HG03108 (cell line): Measurements from ENCODE around the gene PPARG.
"Not testable (repeated sequence)": the region's sequence is repeated elsewhere in the genome, so short reads cannot be mapped to it uniquely, and the experiment has no call there.

Experiments used
- ATAC-seq: cut with Tn5 transposase; IDR thresholded peaks from one replicate; pipeline ENCODE4 v1.9.1; 2021; ENCODE audit warnings: moderate library complexity; ENCODE audit not compliant: unreplicated experiment

Gene PPARG

DNA sequence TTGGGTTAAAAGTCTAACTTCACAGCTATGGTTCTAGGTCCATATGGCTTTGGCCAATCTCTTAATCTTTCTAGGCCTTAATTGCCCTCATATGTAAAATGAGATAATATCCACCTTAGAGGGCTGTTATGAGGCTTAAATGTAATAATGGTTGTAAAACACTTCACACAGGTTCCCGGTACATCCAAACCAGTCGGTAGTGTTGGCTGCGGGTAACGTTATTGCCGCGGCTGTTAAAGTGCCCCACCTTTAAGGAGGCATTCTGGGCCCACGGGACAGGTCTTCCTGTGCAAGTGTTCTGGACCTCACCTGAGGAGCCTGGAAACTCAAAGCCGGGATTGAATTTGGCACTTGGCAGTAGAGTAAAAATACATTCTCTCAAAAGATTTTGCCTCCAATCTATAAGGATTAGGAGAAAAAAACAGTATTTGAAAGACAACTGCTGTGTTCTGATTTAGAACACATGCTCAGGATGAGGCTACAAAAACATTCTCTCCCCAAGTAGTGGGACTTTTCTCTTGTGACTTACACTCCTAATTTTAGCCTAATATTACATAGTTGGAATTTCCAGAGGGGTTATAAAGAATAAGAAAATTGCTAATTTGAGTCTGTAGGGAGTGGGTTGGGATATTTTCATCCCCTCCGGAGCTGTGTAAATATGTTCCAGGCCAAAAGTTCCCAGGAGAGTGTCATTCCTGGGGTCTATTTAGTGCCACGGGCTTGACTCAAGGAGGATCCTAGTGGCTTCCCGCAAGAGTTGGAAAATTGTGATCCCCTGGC lies 150.5 kb downstream of the PPARG start:
- ATAC-seq, result no peak

DNA sequence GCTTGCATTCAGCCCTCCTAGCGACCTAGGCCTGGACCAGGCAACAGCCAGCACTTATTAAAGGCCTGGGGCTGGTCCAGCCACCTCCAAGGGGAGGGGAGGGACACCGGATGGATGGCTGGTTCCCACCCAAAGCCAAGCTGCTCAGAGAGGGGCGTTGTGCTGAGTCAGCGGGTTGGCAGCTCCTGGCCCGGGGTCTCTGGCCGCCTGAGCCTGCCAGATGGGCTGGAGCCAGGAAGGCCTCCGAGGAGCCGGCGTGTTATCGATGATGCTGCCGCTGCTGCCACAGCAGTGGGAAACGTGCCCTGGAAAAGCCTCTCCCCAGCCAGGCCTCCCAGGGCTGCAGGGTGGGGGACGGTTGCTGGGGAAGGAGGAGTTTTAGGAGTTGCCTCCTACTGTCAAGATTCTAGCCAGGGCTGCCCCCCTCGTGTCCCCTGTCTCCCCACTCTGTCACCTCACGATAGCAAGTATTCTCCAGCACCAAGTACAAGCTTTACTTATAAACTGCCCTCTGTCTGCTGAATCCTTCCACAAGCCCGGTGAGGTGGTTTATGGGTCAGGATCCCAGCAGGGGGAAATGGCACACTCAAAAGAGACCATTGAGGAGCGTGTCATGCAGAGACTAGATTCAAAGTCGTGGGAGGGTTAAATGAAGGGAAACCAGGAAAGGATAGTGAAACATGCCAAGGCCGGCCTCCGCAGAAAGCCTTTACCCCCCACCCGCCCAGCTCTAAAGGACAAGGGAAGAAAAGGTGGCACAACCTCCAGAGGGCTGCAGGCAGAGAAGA lies 152.3 kb downstream of the PPARG start:
- no peak for ATAC-seq

DNA sequence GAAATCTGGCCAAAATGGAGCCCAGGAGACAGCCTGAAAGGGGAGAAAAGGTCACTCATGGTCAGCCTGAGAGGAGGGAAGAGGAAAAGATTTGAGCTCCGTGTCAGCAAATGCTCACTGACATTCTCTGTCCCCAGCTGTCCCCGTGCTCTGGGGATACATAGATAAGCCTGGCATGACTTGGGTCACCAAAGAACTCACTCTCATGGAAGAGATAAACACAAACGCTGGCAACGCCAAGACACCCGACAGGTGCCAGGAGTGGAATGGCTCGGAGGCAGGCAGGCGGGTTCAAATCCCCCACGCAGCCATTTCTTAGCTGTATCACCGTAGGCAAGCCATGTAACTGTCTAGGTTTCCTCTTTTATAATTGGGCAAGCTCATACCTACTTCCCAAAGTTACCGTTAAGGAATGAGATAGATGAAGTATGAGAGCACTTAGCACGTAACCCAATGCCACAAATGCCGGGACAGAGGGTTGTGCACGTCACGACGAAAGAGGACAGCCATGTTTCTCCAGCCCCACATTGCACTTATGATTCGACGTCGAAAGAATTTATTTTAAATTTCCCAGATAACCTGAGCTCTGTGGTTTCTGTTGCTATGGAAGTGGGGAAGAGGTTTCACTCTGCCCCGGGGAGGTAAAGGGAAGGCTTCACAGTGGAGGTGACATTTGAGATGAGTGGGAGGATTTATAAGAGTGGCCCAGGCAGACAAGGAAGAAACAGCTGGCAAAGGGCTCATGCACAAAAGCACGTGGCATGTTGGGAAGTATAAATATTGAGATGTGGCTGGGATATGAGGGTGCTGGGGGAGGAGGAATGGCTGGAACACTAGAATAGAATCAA lies 154.0 kb downstream of the PPARG start:
- ATAC-seq, result no peak

DNA sequence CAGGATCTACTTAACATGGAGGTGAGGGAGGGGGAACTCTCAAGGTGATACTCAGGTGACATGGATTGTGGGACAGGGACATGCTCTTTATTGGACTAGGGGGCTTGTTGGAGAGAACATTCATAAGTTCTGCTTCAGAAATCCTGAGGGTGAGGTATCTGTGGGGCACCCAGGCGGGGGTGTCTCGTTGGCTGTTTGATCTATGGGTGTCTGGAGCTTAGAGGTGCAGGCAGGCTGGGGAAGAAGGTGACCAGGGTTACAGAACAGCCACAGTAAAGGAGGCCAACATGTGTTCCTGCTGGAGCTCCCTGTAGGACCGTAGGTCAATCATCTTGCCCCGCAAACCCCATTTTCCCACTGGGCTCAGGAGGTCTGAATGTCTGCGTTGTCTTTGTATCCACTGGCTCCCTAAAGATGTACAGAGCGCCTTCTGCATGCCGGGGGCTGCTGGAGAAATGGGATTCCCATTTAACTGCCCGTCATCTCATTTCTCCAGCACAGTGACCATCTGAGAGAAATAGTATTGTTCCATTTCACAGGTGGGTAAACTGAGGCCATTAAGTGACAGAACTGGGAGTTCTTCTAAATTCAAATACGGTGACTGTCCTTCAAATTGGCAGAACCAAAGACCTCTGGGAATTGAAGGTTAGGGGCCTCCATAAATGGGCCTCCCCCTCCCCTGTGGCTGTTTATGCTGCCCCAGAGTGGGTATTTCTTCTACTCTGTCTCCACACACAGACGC lies 155.1 kb downstream of the PPARG start:
- no peak for ATAC-seq

DNA sequence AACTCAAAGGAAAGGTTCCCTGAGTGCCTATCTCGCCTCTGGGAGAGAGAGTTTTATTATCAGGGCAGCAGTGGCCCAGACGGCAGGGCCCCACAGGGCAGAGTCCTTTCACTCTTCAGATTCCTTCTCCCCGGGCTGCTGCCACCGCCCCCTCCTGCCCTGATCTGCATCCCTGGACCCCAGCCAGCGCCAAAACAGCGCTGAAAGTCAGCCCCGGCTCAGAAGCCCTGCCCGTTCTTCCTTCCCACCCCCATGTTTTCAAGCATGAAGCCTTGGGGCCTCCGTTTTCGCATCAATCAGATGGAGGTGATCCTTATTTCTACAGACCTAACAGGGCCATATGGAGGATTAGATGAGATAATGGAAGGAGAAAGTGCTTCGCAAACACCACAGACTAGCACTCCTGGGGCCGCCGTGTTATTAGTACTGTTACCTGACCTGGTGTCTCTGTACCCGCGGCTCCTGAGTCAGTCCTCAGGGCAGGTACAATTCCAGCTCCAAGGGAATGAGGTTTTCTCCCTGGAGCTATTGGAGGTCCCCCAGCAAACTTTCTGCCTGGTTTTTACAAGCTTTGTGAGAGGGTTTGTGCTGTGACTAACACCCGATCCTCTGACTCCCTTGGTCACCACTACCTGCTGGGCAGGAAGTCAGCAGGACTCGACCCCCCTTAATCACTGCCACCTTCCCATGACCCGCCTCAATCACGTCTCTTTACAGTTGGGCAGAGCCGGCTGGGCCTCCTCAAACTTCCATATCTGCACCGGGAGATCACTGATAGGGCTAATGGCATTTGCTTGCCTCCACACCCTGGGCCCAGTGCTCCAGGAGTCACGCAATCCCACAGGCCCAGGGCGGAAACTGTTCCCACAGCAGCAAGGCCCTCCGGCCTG lies 156.0 kb downstream of the PPARG start:
- no peak for ATAC-seq

DNA sequence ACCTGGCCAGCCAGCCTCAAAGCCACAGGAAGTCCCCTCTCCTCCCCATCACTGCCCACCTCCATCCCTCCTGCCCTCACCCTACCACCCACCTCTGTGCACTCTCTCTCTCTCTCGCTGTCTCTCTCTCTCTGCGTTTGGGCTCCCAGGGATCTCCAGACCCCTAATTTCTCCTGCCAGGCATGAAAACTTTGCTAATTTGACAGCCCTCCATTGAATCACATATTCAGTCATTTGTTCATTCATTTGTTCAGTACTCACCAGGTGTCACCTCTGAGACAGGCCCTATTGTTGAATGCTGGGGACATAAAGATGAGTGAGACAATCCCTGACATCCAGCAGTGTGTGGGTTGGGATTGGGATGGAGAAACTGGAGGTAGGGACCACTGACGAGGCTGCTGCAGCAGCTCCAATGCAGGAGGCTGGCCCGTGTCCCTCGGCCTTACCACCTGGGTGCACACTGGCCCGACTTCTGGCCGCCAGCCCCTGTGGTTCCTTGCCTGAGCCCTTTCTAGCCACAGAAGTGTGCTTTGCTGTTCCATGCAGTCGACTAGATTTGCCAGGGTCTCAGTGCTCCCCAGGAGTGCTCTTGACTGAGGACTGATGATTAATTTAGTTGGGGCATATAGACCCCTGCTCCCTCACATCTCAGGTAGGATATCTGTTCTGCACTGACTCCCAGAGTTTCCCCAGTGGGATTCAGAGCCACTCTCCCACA lies 156.8 kb downstream of the PPARG start:
- no peak for ATAC-seq

DNA sequence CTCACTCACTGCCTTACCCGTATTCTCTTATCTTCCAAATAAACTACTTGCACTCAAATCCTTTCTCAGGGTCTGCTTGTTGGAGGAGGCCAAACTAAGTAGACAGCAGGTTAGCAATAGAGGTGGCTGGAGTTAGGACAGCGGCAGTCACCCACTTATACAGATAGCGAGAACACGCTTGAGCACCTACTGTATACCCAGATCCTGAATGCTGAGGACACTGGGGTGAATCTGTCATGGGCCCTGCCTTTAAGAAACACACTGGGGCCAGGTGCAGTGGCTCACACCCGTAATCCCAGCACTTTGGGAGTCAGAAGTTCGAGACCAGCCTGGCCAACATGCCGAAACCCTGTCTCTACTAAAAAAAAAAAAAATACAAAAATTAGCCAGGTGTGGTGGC lies 157.4 kb downstream of the PPARG start:
- ATAC-seq, result no peak

DNA sequence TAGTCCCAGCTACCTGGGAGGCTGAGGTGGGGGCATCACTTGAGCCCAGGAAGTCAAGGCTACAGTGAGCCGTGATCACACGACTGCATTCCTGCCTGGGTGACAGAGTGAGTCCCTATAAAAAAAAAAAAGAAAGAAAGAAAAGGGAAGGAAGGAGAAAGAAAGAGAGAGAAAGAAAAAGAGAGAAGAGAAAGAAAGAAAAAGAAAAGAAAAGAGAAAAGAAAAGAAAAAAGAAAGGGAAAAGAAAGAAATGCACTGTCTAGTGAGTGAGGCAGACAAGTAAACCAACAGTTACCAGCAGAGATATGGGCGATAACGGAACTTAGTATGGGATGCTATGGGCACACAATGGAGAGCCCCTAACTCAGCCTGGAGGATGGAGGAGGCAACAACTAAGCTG lies 158.2 kb downstream of the PPARG start:
- ATAC-seq, result no peak

DNA sequence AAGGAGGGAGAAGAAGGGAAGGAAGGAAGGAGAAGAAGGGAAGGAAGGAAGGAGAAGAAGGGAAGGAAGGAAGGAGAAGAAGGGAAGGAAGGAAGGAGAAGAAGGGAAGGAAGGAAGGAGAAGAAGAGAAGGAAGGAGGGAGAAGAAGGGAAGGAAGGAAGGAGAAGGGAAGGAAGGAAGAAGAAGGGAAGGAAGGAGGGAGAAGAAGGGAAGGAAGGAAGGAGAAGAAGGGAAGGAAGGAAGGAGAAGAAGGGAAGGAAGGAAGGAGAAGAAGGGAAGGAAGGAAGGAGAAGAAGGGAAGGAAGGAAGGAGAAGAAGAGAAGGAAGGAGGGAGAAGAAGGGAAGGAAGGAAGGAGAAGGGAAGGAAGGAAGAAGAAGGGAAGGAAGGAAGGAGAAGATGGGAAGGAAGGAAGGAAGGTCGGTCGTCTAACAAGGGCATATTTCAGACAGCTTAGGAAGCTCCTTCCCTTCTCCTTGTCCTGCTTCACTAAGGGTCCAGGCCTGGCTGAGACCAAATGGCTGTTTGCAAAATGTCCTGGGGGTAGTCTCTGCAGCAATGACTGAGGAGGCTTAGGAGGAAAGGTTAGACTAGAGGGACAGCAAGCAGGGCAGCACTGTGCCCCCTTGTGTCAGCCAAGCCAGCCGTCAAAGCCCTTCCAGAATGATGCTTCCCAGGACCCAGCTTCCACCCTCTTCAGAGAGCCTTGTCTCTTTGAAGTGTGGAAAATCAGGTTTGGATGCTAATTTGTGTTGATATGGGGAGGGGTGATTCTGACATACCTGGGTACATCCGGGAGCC lies 159.7 kb downstream of the PPARG start:
- not testable (repeated sequence) for ATAC-seq

DNA sequence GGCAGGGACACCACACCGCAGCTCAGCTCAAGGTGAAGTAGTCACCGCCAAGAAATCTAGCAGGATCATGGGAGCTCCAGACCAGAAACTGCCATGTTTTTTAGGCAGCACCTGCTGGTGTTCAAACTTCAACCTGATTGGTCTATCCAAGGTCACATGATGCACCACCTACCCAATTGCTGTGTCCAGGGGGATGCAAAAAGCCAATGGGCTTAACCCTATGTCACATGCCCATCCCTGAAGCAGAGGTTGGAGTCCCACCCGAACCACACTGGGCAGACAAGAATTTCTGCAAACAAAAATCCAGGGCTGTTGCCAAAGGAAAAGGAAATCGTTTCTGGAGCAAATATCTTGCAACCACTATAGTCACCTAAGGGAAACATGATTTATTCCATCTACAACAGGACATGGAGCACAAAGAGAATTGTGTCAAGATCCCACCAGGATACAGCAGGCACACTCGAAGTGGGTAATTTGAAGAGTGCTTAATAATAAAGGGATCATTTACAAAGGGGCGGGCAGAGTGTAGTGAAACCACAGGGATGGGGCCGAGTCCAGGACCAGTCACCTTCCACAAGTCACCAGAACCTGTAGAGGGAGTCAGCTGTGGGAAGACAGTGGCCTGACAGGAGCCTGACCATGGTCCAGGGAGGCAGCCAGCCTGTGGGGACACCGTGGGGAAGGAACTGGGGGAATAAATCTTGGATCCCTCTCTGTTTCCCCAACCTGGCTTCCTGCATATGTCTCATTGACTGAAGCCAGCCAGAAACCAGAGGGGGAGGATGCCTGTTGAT lies 161.2 kb downstream of the PPARG start:
- ATAC-seq, result no peak

DNA sequence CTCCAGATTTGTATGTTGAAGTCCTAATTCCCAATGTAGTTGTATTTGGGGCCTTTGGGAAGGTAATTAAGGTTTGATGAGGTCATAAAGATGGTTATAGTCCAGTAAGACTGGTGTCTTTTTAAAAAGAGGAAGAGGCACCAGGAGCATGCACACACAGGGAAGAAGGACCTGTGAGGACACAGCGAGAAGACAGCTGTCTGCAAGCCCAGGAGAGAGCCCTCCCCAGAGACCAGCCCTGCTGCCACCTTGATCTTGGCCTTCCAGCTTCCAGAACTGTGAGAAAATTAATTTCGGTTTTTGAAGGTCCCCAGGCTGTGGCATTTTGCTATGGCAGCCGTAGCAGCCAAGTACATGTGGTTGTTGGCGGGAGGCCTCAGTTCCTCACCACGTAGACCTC lies 162.6 kb downstream of the PPARG start:
- no peak for ATAC-seq

DNA sequence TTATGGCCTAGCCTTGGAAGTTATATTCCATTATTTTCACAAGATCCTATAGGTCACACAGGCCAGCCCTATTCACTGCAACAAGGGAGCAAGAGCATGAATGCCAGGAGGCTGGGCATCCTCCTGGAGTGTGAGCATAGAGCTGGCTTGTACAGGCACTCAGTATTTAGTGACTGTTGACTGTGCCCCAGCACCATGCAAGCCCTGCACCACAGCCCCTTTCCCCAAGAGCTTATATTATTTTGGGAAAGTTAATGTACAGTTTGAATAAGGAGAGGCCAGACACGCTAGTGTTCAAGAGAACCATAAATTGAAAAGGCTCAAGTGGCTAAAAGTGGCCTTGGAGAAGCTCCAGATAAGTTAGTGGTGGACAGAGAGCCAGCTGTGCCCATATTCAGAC lies 163.1 kb downstream of the PPARG start:
- ATAC-seq, result no peak

DNA sequence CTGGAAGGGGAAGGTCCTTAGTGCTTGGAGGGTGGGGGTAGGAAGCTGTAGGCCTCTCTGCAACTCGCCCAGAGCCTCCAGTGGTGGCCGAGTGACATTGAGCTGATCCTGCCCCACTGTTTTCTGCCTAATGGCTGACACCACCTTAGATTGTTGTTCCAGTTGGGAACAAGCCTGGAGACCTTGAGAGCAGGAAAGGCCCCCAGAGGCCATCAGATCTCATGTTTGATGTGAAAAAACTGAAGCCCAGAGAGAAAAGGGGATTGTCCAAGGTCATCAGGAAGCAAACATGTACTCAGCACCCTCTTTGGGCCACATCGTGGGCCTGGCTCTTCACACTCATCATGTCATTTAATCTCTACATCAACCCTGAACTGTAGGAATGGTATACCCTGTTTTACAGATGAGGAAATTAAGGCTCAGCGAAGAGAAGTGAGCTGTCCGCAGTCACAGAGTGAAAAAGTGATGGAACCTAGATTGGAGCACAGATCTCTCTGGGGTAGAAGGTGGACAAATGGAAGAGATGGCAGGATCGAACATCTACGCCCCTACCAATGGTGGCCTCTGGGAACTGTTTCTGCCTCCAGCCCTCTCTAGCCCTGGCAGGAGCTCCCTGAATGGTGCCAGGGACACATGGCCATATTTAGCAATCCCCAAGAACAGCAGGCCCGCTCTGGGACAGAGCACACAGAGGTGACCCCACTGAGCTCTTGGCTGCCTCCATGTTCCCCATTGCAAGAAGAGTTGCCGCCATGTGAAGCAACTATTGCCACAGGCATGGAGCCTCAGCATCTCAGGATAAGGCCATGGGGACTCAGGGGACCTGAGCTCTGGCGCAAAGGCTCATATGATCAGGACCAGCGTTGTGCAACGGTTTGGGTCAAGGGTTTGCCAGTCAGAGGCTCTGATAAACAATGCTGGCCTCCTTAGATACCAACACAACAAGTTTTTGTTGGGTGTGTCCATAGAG lies 163.8 kb downstream of the PPARG start:
- no peak for ATAC-seq

DNA sequence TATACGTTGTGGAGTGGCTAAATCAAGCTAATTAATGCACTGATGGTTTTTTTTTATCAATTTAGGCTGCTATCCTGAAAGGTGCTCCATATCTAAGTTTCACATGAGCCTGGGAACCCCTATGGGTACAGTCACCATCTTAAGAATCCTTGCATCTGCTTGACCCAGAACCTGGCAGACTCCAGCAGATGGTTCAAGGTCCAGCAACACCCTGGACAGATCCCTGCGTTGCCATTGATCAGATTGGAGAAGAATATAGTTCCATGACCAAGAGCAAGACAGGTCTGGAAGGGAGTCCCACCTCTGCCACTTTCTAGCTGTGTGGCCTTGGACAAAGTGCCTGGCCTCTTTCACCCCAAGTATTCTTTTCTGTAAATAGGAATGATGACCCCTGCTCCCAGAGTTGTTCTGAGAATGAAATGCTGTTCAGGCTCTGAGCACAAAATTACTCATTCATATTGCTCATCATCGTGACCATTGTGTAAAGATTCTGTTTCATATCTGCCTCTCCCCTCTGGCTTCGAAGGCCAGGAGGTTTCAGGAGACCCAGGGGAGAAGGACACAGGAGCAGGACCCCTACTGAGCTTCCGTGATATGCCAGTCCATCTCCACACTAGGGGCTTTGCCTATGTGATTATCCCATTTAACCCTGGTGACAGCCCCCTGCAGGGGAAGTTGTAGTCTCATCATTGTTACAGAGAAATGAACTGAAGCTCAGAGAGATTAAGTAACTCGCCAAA lies 165.4 kb downstream of the PPARG start:
- ATAC-seq, result no peak

DNA sequence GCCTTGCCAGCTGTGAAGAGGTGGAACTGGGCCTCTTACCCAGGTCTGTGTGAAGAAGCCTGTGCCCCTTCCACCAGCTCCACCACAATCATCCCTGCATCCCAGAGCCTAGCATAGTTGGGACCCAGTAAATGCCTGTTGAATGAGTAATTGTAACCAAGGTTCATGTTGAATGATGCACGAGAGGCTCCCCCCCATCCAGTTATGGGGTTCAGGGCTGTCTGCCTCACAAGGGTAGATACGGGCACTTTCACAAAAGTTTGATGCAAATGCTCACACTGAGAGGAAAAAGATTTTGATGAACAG lies 165.9 kb downstream of the PPARG start:
- no peak for ATAC-seq

DNA sequence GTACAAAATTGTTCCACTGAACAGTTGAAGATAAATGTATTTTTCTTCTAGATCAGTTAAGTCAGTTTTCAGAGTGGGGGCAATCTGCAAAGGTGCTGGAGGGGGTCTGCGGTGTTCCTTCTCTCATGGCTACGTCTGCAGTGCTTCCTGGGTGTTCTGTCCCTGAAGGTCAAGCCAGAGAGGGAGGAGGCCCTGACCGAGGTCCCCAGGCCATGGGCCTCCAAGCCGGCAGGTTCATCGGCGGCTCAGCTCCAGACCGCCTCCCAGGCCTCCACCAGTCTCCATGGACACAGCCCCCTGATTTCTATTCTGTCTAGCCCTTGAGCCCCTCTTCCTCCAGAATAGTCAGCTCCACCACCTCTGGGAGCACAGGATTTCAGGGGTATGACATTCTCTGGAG lies 166.9 kb downstream of the PPARG start:
- ATAC-seq, result no peak
